ENCODE data around the gene ZNF785.
"Not testable (repeated sequence)": the region's sequence is repeated elsewhere in the genome, so short reads cannot be mapped to it uniquely, and the experiment has no call there.

The ZNF785 gene

GRCh38 chr16:30539986-30540526 is 45.4 kb downstream of the ZNF785 start:
- not testable (repeated sequence) for DNase-seq (ENCODE audit: low read depth)

- DNase-seq (ENCODE audit: low read depth) = no peak
These were observed 46.2 kb downstream of the ZNF785 start for GRCh38 chr16:30539000-30539964.

- not testable (repeated sequence) for DNase-seq (ENCODE audit: low read depth)
These were observed 49.0 kb downstream of the ZNF785 start for GRCh38 chr16:30536391-30537024.

GRCh38 chr16:30535777-30536190 is 49.7 kb downstream of the ZNF785 start:
- DNase-seq (ENCODE audit: low read depth) = peak; percentile 45

GRCh38 chr16:30535106-30535776 is 50.3 kb downstream of the ZNF785 start:
- no peak for DNase-seq (ENCODE audit: low read depth)

GRCh38 chr16:30534368-30535105 is 51.0 kb downstream of the ZNF785 start, which contains the start of gene ZNF747:
ZNF747 (minus strand) TSS chr16:30534858; CDS start chr16:30534679, 179 bp downstream.
- peak; percentile 86 for DNase-seq (ENCODE audit: low read depth)

- no peak for DNase-seq (ENCODE audit: low read depth)
These were observed 51.6 kb downstream of the ZNF785 start for GRCh38 chr16:30533748-30534367.

GRCh38 chr16:30533146-30533522 is 52.4 kb downstream of the ZNF785 start:
- no peak for DNase-seq (ENCODE audit: low read depth)

- DNase-seq (ENCODE audit: low read depth) = no peak
These were observed 53.0 kb downstream of the ZNF785 start for GRCh38 chr16:30532285-30533145.
